HG02678 (cell line): Measurements from ENCODE around the gene CRABP2.

ENCODE experiments used
- ATAC-seq: cut with Tn5 transposase; IDR thresholded peaks from one replicate; pipeline ENCODE4 v1.9.1; 2021; ENCODE audit warnings: mild to moderate bottlenecking, moderate library complexity; ENCODE audit not compliant: unreplicated experiment

The CRABP2 gene

DNA sequence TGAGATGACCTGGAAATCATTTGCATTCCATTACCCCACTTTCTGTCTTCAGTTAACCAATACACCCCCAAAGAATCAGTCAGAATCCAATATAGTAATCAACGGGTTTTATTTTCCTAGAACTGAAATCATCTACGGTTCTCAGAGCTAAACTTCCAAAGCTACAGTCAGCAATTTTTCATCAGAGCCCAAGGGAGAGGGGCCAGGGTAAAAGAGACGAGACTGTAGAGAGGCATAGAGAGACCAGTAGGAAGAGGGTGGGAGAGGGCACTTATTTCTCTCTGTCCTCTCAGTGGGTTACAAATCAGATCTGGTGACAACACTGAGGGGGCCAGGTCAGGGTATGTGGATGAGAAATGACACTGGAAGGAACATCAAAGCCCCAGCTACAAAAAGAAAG, 36.6 kb upstream of the CRABP2 start:
- ATAC-seq = no peak

DNA sequence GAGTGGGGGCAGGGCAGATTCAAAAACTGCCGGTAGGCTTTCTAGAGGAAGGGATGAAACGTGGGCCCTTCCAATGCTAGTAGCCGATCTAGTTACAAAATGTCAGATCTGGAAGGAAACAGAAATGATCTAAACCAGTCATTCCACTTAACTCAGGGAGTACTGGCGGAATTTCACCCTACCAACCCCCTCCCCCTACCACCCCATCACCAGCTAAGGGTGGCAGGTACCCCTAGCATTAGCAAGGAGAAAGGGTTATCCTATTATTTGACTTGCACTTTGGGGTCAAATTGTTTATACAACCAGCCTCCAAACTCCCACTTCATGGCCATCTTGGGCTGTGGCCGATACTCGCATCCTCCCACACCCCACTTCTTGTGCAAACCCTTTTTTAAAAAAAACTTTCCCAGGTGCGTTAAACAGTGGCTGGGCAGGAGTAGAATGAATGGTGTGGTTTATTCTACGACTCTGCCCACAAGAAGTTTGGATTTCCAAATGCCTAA, 36.1 kb upstream of the CRABP2 start:
- ATAC-seq = no peak

- ATAC-seq = peak; percentile 88
These were observed 35.5 kb upstream of the CRABP2 start, which contains the start of gene MRPL24 for GRCh38 chr1:156740741-156741480. Gene MRPL24, minus strand, starts transcription at chr1:156741088. Its CDS starts 2,384 bp downstream, at chr1:156738704.

- no peak for ATAC-seq
These were observed 34.9 kb upstream of the CRABP2 start for GRCh38 chr1:156740237-156740740.

DNA sequence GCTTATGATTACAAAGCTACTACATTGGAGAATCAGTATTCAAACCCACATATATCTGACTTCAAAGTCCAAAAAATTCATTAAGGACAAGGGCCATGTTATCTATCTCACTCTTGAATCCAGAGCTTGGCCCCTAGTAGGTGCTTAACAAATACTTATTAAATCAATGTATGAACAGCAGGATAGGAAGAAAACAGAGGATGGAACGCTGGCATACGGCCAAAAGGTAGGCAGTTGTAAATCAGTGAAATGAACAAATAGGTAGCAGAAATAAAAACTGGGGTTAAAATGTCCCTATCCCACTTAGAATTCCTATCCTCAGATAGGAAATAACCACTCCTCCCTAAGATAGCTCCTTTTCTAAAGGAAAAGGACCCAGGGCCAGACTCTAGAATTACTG, 33.5 kb upstream of the CRABP2 start:
- ATAC-seq = no peak

GRCh38 chr1:156738407-156738806, 33.0 kb upstream of the CRABP2 start:
- no peak for ATAC-seq

DNA sequence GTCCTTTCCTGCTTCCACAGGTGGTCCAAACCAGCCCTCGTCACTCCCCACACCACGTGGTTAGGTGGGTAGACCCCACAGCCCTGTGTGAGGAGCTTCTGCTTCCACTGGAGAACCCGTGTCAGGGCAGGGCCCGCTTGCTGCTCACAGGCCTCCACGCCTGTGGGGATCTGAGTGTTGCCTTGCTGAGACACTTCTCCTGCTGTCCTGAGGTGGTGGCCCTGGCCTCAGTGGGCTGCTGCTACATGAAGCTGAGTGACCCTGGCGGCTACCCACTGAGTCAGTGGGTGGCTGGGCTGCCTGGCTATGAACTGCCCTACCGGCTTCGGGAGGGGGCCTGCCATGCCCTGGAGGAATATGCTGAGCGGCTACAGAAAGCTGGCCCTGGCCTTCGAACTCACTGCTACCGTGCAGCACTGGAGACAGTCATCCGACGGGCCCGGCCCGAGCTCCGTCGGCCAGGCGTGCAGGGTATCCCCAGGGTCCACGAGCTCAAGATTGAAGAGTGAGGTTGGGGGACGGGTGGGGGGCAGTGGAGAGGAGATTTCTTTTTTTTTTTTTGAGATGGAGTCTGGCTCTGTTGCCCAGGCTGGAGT, 28.7 kb upstream of the CRABP2 start:
- ATAC-seq = no peak

DNA sequence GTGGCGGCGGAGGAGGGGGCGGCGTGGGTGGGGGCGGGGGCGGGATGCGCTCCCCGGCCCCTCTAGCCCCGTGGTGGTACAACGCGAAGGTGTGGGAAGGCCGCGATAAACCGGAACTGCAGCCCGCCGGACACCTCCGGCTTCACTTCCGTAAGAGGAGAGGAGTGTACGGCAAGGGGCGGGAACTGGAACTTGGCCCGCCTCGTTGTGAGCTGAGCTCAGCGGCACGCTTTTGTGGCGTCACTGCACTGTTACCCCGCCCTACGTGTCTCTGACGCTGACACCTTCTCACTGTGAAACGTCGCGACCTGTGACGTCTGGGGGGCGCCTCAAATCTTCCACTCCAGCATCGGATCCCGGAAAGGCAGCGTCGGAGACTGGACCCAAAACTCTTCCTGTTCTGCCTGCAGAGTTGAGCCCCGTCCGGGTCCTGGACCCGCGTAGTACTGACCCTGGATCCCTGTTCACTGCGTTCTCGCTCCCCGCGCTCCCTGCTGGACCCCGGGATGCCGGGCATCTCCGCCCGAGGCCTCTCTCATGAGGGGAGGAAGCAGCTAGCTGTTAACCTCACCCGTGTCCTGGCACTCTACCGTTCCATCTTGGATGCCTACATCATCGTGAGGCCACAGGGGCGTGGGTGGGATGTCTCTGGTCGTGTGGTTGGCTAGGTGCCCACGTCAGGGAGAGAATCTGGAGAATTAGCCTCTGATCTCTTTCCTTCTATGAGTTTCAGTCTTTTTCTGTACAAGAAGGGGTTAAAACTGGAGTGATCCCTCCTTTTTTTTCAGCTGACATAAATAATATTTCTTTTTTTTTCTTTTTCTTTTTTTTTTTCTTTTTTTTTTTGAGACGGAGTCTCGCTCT, 23.4 kb upstream of the CRABP2 start, which contains the start of gene ISG20L2:
Gene ISG20L2 (minus strand): TSS at position 168 of the 864 bp plus-strand sequence. CDS start 1,114 bp downstream, outside the sequence.
- ATAC-seq = peak; percentile 91

- ATAC-seq = peak; percentile 60
These were observed 22.7 kb upstream of the CRABP2 start, which contains the start of gene METTL25B for GRCh38 chr1:156727926-156728598. Gene METTL25B, plus strand, starts transcription at chr1:156728469. Its CDS starts 636 bp downstream, at chr1:156729105.

DNA sequence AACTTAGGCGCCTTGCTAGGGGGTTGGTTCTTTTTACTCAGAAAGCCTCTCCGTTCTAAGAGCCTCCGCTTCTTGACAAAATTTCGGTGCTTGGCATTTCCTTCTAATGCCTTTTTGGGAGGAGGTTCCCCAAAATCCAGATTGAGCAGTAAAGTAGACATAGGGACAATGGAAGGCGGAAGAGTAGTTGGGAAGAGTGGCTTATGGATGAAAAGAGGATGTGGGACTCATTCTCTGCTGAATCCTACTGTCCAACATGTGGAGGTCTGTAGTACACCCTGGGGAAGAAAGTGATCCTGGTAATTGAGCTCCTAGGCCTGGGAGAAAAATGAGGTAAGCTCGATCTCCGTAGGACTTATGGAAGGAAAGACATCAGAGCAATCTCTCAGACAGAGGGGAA, 22.1 kb upstream of the CRABP2 start:
- ATAC-seq = no peak

DNA sequence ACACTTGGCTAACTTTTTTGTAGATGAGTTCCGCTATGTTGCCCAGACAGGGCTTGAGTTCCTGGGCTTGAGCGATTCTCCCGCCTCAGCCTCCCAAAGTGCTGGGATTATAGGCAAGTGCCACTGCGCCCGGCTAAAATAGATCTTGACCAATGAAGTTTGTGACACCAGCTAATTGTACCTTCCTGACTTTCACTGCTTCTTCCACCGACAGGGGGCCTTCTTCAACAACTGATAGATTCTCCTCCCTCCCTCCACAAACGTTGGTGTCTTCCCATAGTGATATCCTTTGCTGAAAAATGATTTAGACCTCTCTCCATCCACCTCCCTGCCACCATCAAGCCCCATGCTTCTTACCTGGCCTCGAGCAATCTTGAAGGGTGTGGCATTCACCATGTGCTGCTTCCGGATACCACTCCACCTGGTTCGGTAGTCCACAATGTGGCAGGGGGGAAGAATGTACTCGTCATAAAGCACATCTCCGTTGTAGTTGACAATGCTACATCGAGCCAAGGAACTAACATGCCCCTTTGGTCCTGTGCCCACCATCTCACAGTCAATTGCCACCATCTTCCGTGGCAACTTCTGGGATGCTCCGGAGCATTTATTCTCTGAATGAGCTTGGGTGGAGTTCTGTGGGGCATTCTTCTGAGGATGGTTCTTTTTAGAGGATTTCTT, 21.3 kb upstream of the CRABP2 start:
- no peak for ATAC-seq

DNA sequence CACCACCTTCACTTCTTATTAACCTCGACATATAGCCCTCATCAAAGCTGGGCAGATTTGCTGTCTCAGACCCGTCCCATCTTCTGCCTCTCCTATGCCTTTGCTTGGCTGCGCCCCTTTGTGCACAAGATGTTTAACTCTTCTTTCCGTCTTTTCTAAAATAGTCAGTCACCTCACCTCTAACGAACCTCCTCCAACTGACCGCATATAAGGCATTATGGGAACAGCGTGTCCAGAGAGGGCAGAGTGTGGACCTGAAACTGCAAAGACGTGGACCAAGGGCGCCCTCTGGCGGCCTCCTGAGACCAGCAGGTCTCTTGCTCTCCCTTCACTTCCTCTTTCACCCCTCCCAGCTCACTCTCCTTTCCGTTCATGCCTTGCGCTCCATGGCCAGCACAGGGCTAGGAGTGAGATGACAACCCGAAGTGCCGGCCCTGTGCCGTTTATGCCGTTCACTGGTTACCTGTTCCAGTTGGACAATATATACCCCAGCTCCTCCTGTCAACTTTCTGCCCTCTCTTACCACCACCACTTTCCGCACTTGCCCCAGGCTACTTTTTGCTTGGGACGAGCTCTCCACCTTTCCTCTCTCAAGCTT, 20.4 kb upstream of the CRABP2 start:
- peak; percentile 40 for ATAC-seq

GRCh38 chr1:156721535-156721934, 16.2 kb upstream of the CRABP2 start:
- ATAC-seq = no peak

DNA sequence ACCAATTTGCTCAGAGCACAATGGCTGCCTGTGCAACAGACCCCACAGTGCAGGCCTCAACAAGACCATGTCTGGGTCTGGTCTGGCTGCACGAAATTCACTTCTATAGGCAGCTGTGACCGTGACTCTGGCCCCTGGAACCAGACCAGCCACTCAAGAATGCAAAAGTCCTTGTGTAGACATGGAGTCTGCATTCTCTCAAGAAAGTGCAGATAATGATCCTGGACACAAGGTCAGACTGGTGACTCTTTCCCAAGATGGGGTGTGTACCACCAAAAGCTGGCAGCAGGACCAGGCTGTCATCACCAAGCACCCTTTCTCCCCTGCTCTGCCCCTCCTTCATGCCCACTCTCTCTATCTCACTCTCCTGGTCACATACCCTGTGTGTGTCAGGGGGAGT, 15.7 kb upstream of the CRABP2 start:
- ATAC-seq = no peak

DNA sequence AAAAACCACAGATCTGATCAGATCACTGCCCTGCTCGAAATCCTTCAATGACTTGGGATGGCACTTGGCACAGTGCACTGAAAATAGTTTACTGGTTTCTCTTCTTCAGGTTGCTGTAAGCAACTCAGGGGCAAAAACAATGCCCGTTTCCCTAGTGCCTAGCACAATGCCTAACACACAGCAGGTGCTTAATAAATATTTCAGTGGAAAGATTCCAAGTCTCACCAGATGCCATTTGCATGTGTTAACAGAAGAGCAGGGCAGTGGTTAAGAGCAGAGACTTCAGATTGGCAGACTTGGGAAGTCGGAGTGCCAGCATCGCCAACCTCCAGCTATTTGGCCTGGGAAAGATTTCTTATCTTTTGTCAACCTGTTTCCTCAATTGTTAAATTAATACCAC, 12.0 kb upstream of the CRABP2 start:
- ATAC-seq = no peak

DNA sequence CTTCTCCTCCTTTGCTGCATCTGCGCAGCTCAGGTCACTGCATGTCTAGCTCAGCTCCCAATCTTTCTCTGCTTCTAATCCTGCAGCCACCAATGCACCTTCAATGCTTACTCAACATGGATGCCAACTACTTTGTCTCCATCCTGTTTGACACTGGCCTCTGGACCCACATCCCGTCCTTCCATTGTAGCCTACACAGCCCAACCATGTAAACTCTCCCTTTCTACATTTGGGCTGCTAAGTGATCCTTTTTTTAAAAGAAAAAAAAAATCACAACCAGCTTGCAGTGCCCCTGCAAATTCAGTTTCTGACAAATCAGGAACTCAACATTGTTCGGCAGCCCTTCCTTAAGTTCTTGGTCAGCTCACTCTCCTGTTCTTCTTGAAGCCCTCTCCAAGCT, 9.4 kb upstream of the CRABP2 start:
- ATAC-seq = no peak

DNA sequence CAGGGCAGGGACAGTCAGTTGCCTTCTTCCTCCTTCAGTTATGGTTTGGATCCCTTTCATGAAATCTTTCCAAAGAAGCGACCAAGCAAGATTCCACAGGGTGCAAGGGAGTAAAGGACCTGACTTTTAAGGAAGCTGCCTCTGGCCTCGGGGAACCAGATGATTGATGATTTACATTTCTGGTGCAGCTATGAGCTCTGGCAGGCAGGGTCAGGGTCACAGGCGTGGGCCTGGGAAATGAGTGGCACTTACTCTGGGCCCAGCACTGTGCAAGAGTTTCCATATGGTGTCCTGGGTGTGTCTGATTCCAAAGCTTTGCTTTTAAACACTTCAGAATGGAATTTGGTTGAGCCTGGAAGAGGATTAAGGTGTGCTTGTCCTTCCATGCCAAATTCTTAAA, 7.2 kb upstream of the CRABP2 start:
- ATAC-seq = no peak

- ATAC-seq = no peak
These were observed 5.8 kb upstream of the CRABP2 start for GRCh38 chr1:156711011-156711817.
